NB4 (cell line): ENCODE results near the gene CLEC3B.

ENCODE experiments used
- MAX ChIP-seq: IDR thresholded peaks from 2 replicates; pipeline ENCODE4 v1.6.1; 2011; ENCODE audit warnings: low read depth, low read length
- MYC ChIP-seq: IDR thresholded peaks from 2 replicates; pipeline ENCODE4 v1.6.1; 2011; ENCODE audit warnings: low read depth, low read length
- POLR2A ChIP-seq: IDR thresholded peaks from 2 replicates; pipeline ENCODE4 v1.6.1; 2011; ENCODE audit warnings: mild to moderate bottlenecking; ENCODE audit not compliant: insufficient read length; ENCODE audit errors: extremely low read depth
- TF ChIP-seq, protein P1 (sequence below): IDR thresholded peaks from one replicate; pipeline ENCODE4 v1.5.1; 2012; ENCODE audit warnings: low read depth, low read length

DNA sequence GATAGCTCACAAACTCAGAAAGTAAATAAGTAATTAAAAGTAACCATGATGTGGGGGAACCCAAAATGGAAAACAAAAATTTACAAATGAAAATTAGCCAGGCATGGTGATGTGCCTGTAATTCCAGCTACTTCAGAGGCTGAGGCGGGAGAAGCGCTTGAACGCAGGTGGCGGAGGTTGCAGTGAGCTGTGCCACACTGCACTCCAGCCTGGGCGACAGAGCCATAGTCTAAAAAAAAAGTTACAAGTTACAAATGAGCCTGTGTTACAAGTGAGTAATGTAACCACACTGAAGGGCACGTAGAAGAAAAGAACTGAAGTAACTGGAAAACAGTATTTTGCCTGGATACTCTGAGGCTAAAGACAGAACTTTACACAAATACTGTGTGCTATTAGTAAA is 38.8 kb upstream of the CLEC3B start:
- no peak for TF ChIP-seq POLR2A
- TF ChIP-seq, protein P1, sequence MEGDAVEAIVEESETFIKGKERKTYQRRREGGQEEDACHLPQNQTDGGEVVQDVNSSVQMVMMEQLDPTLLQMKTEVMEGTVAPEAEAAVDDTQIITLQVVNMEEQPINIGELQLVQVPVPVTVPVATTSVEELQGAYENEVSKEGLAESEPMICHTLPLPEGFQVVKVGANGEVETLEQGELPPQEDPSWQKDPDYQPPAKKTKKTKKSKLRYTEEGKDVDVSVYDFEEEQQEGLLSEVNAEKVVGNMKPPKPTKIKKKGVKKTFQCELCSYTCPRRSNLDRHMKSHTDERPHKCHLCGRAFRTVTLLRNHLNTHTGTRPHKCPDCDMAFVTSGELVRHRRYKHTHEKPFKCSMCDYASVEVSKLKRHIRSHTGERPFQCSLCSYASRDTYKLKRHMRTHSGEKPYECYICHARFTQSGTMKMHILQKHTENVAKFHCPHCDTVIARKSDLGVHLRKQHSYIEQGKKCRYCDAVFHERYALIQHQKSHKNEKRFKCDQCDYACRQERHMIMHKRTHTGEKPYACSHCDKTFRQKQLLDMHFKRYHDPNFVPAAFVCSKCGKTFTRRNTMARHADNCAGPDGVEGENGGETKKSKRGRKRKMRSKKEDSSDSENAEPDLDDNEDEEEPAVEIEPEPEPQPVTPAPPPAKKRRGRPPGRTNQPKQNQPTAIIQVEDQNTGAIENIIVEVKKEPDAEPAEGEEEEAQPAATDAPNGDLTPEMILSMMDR = no peak
- TF ChIP-seq MAX = no peak
- TF ChIP-seq MYC = no peak
